Non-pigmented ciliary epithelial cell (primary cell): ENCODE data around the gene THAP2.
A peak's percentile ranks its signal among the peaks of the same experiment; 100 is the strongest.

Experiments
- DNase-seq: peaks from one replicate; pipeline ENCODE4 v3.0.0-alpha.2; 2010; ENCODE audit warnings: low read depth

The THAP2 gene

GRCh38 chr12:71703206-71703605 lies 39.1 kb downstream of the THAP2 start:
- DNase-seq = no peak

DNA sequence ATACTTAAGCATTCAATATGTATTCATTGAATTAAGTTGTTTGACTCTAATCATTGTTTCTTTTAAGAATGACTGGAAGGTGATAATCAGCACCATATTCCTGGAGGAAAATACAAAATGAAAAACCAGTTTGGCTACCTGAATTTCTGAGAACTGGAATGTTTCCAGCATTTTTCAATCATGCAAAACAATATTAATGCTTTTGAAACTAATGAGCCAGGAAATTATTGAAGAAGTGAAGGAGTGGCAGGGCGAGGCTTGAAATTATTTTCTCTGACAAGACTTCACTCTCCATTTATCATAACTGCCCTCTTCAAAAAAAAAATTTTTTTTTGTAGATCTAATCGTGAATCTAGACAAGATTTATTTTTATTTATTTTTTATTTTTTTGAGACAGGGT lies 40.8 kb downstream of the THAP2 start:
- no peak for DNase-seq

GRCh38 chr12:71708658-71709057 lies 44.6 kb downstream of the THAP2 start:
- DNase-seq = no peak

DNA sequence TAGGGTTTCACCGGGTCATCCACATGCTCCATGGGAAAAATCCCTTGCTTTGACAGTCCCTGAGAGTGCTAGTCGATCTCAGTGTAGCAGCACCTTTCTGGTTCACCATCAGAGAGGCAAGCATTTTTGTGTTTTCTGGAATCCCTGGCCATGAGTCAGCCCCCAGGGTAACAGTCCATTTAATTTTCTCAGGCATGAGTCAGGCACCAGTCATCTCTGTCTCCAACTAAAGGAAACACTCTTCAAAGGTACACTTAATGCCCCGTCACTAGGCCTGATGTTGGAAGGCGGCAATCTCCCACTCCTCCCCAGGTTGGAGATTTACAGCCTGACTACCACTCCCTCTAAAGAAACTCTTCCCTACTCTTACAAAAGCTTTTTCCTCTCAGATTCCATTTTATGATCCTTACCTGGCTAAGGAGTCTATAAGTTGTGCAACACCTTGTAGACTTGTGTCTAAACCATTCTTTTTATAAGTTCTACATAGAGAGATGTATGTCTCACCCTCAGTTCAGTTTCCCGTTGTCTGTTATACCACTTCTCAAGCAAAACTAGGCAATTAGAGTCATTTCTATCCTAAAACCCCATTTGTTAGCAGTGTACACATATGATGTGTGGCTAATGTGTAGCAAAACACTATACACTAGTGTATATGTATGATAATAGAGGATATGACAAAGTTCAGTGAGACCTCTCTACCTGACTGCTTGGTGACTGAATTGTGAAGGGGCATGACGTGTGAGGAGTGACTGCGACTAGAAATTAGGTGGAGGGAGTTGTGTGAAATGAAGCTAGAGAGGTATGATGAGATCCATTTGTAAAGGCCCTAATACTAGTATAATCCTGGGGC lies 46.4 kb downstream of the THAP2 start:
- DNase-seq = peak; percentile 63

GRCh38 chr12:71718611-71719010 lies 54.5 kb downstream of the THAP2 start:
- no peak for DNase-seq

DNA sequence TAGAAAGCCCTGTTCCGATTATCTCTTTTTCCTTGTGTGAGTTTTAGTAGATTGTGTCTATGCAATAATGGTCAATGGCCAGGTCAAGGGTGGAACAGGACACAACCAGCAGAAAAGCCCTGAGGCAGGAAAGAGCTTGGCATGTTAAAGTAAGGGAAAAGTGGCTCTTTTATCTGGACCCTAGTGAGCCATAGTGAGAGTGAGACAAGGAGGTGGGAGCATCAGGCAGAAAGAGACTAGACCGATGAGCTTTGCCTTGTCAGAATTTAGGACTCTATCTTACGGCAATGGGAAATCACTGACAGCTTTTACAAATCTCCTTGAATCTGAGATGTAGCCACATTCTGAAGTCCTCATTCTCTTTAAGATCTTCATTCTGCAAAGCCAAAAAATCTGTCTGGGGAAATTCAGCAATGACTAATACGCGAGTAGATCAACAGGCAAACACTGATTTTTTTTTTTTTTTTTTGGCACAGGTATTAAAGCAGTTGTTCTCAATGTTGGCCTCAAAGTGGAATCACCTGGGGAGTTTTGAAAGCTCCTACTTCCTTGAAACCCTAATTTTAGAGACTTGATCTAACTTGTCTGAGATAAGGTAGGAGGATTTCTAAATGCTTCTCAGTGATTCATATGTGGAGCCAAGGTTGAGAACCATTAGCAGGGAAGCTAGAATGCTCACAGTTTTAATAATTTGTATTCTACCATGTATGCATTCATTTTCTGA lies 55.7 kb downstream of the THAP2 start:
- no peak for DNase-seq

DNA sequence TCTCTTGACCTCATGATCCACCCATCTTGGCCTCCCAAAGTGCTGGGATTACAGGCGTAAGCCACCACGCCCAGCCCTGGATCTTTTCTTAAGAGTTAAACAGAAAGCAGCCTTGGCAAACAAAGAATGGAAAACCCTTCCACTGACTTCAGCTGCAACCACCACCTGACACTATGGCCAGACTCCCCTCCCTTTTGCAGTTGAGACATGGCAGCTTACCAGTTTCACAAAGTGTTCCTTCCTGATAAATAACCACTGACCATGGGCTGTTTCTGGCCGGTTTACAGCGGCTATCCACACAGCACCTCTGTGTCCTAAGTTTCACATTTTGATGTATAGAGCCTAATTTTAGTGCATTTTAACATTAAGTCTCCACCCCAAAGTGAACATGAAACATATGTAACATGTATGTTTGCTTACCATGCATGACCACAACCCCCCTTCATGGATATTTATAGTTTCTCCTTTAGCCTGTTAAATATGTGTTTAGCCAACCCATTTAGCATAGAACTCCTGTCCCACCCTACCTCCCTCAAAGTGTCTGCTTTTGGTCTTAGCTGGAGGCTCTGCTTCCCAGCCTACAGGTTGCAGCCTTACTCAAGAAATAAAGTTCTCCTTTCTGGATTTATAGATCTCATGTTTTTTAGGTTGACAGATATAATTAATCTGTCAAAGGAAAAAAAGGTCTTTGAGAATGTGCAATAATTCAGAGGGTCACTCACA lies 57.8 kb downstream of the THAP2 start:
- DNase-seq = no peak

- no peak for DNase-seq
Measured at GRCh38 chr12:71725011-71725410, 60.9 kb downstream of the THAP2 start.

- no peak for DNase-seq
Measured at GRCh38 chr12:71726548-71726947, 62.4 kb downstream of the THAP2 start.

- DNase-seq = no peak
Measured at GRCh38 chr12:71727958-71728357, 63.9 kb downstream of the THAP2 start.
